ENCODE data around the gene TAS1R2.

Gene TAS1R2

DNA sequence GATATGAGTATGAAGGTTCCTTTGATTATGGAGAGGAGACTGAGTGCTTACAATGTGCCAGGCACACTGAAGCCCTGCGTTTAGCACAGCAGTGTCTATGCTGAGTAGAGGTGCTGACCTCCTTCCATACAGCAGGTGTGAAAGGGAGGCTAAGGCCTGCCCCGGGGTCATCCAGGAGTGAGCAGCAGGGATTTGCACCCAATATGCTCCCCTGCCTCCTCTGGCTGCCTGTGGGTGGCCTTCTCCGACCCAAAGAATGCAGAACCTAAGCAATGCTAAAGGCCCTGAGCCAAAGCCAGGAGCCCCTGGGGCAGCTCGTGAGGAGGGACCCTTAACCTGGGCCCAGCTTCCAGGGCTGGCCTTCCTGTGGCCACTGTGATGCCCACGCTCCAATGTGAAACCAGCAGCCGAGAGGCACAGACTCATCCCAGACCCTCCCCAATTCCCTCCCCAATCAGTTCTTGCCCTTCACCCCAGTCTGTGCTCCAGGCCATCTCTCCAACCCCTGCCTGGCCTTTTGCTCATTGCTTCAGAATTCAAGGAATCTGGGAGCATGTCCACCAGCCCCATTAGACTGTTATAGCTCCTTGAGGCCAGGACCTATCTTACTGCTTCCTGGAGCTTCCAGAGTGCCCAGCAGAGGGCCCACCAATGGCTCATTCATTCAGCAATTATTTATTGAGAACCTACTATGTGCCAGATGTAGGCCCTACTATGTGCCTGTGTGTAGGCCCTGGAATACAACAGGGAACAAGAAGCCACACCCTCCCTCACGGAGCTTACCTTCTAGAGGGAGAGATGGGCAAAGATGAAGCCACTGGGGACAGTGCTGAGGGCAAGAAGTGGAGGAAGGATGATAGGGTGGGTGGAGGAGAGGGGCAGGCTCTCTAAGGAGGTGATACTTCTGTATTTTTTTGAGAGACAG is 53.3 kb downstream of the TAS1R2 start:
- DNase-seq (ENCODE audit: low read depth): no peak
- no peak overlapping the region for H3K4me3 ChIP-seq (ENCODE audit: control insufficient read depth, low read depth, low read length)
- TF ChIP-seq, protein P1, sequence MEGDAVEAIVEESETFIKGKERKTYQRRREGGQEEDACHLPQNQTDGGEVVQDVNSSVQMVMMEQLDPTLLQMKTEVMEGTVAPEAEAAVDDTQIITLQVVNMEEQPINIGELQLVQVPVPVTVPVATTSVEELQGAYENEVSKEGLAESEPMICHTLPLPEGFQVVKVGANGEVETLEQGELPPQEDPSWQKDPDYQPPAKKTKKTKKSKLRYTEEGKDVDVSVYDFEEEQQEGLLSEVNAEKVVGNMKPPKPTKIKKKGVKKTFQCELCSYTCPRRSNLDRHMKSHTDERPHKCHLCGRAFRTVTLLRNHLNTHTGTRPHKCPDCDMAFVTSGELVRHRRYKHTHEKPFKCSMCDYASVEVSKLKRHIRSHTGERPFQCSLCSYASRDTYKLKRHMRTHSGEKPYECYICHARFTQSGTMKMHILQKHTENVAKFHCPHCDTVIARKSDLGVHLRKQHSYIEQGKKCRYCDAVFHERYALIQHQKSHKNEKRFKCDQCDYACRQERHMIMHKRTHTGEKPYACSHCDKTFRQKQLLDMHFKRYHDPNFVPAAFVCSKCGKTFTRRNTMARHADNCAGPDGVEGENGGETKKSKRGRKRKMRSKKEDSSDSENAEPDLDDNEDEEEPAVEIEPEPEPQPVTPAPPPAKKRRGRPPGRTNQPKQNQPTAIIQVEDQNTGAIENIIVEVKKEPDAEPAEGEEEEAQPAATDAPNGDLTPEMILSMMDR (IDR thresholded peaks at IDR 0.05; ENCODE audit: control insufficient read depth, insufficient read depth, low read depth, low read length, missing control alignments): no peak

DNA sequence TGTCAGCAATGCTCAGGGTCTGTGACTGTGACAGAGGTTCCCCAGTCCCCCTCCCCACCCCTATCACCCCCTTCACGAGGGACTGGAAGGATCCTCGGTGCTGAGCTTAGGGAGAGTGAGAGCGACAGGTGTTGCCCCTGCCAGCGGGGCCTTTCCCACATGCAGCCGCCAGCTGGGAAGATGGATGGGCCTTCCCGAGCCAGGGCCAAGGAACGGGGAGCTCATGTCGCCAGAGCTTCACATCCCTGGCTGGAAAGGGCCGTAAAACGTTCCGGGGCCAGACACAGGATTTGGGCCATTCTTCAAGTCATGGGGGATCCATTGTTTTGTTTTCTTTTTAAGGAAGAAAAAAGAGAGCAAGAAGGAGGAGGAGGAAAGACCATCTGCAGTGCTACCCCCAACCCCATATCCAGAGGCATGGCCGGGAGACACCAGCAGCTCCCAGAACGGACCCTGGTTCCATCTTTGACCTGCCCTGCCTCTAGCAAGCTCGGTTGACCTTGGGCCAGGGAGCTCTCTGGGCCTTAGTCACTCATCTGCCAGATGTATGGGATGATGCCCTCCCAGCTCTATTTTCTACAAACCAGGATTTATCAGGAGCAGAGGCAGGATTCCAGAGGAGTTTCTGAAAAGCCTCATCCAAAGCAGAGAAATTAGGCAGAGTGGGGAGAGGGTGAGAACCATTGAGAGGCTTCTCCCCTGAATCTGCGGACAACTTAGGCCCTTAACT is 54.1 kb downstream of the TAS1R2 start:
- no peak overlapping the region for H3K4me3 ChIP-seq (ENCODE audit: control insufficient read depth, low read depth, low read length)
- DNase-seq (ENCODE audit: low read depth): no peak
- TF ChIP-seq, protein P1 (IDR thresholded peaks at IDR 0.05; ENCODE audit: control insufficient read depth, insufficient read depth, low read depth, low read length, missing control alignments): no peak

DNA sequence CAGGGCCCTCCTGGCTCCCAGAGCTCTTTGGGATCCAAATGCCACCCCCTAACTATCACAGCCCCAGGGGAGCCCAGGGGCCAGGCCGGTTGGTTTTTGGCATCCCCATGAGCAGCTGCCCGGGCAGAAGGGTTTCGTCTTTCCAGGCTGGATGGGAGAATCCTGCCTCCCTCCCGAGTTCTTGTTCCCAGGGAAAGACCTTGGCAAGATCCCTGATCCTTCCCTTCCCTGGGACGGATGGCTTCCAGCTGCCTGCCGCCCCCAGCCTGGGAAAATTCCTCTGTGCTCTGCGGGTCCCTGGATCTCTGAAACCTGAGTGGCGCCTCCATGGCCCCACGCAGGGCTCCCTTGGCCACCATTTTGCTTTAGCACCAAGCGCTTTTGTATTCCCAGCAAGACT is 55.6 kb downstream of the TAS1R2 start:
- H3K4me3 ChIP-seq (ENCODE audit: control insufficient read depth, low read depth, low read length): no peak overlapping the region
- TF ChIP-seq, protein P1 (IDR thresholded peaks at IDR 0.05; ENCODE audit: control insufficient read depth, insufficient read depth, low read depth, low read length, missing control alignments): no peak
- DNase-seq (ENCODE audit: low read depth): no peak

DNA sequence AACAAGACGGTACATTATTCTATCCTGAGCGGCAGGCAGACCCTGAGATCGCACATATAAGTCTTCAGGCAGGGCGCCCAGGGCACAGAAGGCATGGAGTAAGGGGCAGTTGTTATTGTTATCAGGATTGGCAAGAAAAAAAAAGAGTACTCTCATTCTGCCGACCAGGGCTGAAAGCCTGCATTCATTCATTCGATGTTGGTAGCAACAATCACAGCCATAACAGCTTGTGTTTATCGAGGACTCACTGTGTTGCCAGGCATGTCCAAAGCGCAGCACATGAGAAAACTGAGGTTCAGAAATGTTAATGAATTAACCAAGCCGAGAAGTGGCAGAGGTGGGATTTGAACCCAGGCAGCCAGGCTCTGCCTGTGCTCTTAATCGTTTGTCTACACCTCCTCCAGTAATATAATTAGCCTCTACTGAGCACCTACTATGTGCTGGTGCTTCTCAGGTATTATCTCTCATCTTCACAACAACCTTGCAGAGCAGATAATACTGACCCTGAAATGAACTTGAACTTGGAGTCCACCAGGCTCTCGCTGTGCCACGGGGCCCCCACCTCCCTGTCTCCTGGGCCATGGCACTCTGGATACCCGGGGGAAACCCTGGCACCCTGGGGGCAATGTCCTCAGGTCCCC is 56.2 kb downstream of the TAS1R2 start:
- TF ChIP-seq, protein P1 (IDR thresholded peaks at IDR 0.05; ENCODE audit: control insufficient read depth, insufficient read depth, low read depth, low read length, missing control alignments): no peak
- no peak for DNase-seq (ENCODE audit: low read depth)

DNA sequence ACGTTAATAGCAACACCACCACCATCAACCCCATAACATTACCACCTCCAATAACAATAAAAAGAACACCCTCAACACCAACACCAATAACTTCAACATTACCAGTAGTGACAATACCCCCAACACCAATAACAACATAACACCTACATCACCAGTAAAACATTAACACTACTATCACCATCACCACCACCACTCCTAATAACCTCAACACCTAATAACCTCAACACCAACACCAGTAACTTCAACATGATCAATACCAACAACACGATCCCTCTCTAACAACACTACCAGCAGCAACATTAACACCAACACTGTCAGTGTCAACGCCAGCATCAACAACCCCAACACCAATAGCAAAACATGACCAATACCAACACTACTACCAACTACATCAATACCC is 57.2 kb downstream of the TAS1R2 start:
- TF ChIP-seq, protein P1 (IDR thresholded peaks at IDR 0.05; ENCODE audit: control insufficient read depth, insufficient read depth, low read depth, low read length, missing control alignments): no peak

More for the DNA sequence above, 56.2 kb downstream of the TAS1R2 start:
- no peak overlapping the region for H3K4me3 ChIP-seq (ENCODE audit: control insufficient read depth, low read depth, low read length)

DNA sequence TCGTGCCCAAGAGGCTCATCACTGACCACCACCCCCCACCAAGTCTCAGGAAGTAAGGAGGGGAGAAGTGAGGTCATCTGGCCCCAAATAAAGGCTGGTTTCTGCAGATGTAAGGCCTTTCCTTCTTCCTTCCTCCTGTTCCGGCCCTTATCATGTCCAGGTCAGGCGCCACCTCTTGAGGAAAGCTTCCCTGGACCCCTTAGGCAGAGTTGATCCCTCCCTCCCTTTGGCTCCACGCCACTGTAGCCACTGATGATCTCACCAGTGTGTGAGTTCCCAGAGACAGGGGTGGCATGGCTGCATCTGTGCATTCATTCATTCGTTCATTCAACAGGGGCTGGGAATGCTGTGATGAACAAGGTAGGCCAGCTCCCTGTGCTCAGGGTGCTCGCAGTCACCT is 59.2 kb downstream of the TAS1R2 start:
- TF ChIP-seq, protein P1 (IDR thresholded peaks at IDR 0.05; ENCODE audit: control insufficient read depth, insufficient read depth, low read depth, low read length, missing control alignments): no peak
- DNase-seq (ENCODE audit: low read depth): no peak
- no peak overlapping the region for H3K4me3 ChIP-seq (ENCODE audit: control insufficient read depth, low read depth, low read length)

More for the DNA sequence above, 57.2 kb downstream of the TAS1R2 start:
- DNase-seq (ENCODE audit: low read depth): no peak
- no peak overlapping the region for H3K4me3 ChIP-seq (ENCODE audit: control insufficient read depth, low read depth, low read length)

Measured in AG09309 (cell line).